Measurements from ENCODE around the gene FUT9.

The FUT9 gene

GRCh38 chr6:95998133-95998532, 17.6 kb upstream of the FUT9 start:
- no peak overlapping the region for H3K4me3 ChIP-seq (ENCODE audit: low read depth, low read length)
- no peak for TF ChIP-seq CTCF (IDR thresholded peaks at IDR 0.05; ENCODE audit: low read depth, low read length, missing control alignments)
- in situ Hi-C loops (cut with HindIII; ENCODE audit: low sequenced_read_pairs): no loop called here
- no peak for DNase-seq (ENCODE audit: low read depth)

- in situ Hi-C loops (cut with HindIII; ENCODE audit: low sequenced_read_pairs): no loop called here
- no peak for TF ChIP-seq CTCF (IDR thresholded peaks at IDR 0.05; ENCODE audit: low read depth, low read length, missing control alignments)
- H3K4me3 ChIP-seq (ENCODE audit: low read depth, low read length): no peak overlapping the region
- no peak for DNase-seq (ENCODE audit: low read depth)
These were observed 13.7 kb upstream of the FUT9 start for GRCh38 chr6:96001891-96002575.

- H3K4me3 ChIP-seq (ENCODE audit: low read depth, low read length): no peak overlapping the region
- in situ Hi-C loops (cut with HindIII; ENCODE audit: low sequenced_read_pairs): no loop called here
- no peak for DNase-seq (ENCODE audit: low read depth)
- TF ChIP-seq CTCF (IDR thresholded peaks at IDR 0.05; ENCODE audit: low read depth, low read length, missing control alignments): no peak
These were observed 13.2 kb upstream of the FUT9 start for GRCh38 chr6:96002576-96002910.

- no peak for DNase-seq (ENCODE audit: low read depth)
- TF ChIP-seq CTCF (IDR thresholded peaks at IDR 0.05; ENCODE audit: low read depth, low read length, missing control alignments): no peak
- in situ Hi-C loops (cut with HindIII; ENCODE audit: low sequenced_read_pairs): no loop called here
- no peak overlapping the region for H3K4me3 ChIP-seq (ENCODE audit: low read depth, low read length)
These were observed 12.9 kb upstream of the FUT9 start for GRCh38 chr6:96002912-96003311.

GRCh38 chr6:96007663-96008062, 8.1 kb upstream of the FUT9 start:
- in situ Hi-C loops (cut with HindIII; ENCODE audit: low sequenced_read_pairs): no loop called here
- no peak for TF ChIP-seq CTCF (IDR thresholded peaks at IDR 0.05; ENCODE audit: low read depth, low read length, missing control alignments)
- H3K4me3 ChIP-seq (ENCODE audit: low read depth, low read length): no peak overlapping the region
- no peak for DNase-seq (ENCODE audit: low read depth)

- in situ Hi-C loops (cut with HindIII; ENCODE audit: low sequenced_read_pairs): no loop called here
- no peak for TF ChIP-seq CTCF (IDR thresholded peaks at IDR 0.05; ENCODE audit: low read depth, low read length, missing control alignments)
- no peak overlapping the region for H3K4me3 ChIP-seq (ENCODE audit: low read depth, low read length)
- DNase-seq (ENCODE audit: low read depth): no peak
These were observed 2.2 kb upstream of the FUT9 start for GRCh38 chr6:96013531-96013930.
